Keratinocyte (primary cell): ENCODE results near the gene P2RX3. TPM values are rescaled to one million over a fixed set of nuclear protein-coding genes. Genes with fewer than 3 reads are reported as not detected.
A peak's percentile ranks its signal among the peaks of the same experiment; 100 is the strongest.

Experiments used
- DNase-seq: peaks from one replicate; pipeline ENCODE4 v3.0.0-alpha.2; 2011; ENCODE audit warnings: low read depth, missing footprints, low spot score
- FAIRE-seq: peaks from 2 replicates; lab custom pipeline; 2011; peaks lifted over from hg19 to GRCh38; lab: Jason Lieb, UNC
- H2AFZ ChIP-seq: 2 replicates; pipeline ENCODE4 v1.6.0; 2012; ENCODE audit warnings: low read length, control low read depth, inconsistent platforms; ENCODE audit not compliant: control insufficient read depth
- H3K27ac ChIP-seq: 2 replicates; pipeline ENCODE4 v1.5.1; 2011; ENCODE audit warnings: low read length; ENCODE audit not compliant: control insufficient read depth, insufficient read depth
- H3K27me3 ChIP-seq: 3 replicates; pipeline ENCODE4 v1.6.0; 2011; ENCODE audit warnings: low read length; ENCODE audit not compliant: control insufficient read depth, insufficient read depth; ENCODE audit errors: extremely low read depth
- H3K36me3 ChIP-seq, 2 experiments: 2 replicates in 1 of 2; 3 replicates in 1 of 2; pipeline ENCODE4 v1.5.1; 2011; ENCODE audit warnings: low read length in 2 of 2, mild to moderate bottlenecking in 1 of 2; ENCODE audit not compliant: control insufficient read depth in 2 of 2, insufficient read depth in 2 of 2; ENCODE audit errors: extremely low read depth in 1 of 2
- H3K4me1 ChIP-seq: 3 replicates; pipeline ENCODE4 v1.5.1; 2011; ENCODE audit warnings: low read length; ENCODE audit not compliant: control insufficient read depth, insufficient read depth; ENCODE audit errors: extremely low read depth
- H3K4me2 ChIP-seq: 3 replicates; pipeline ENCODE4 v1.6.0; 2011; ENCODE audit warnings: low read depth, low read length; ENCODE audit not compliant: control insufficient read depth, insufficient read depth; ENCODE audit errors: extremely low read depth
- H3K4me3 ChIP-seq, 3 experiments: fragments of 200-600 bp in 1 of 3; sonication (generic) in 1 of 3; 2 replicates in 2 of 3; 3 replicates in 1 of 3; pipeline ENCODE4 v1.5.1; 2011 to 2016; ENCODE audit warnings: low read length in 3 of 3, mild to moderate bottlenecking in 3 of 3, control low read depth in 2 of 3, inconsistent platforms in 1 of 3, low read depth in 1 of 3, mixed read lengths in 1 of 3, mixed run types in 1 of 3, moderate library complexity in 1 of 3; ENCODE audit not compliant: control insufficient read depth in 2 of 3, insufficient read depth in 2 of 3; ENCODE audit errors: extremely low read depth in 1 of 3
- H3K79me2 ChIP-seq: 2 replicates; pipeline ENCODE4 v1.6.0; 2012; ENCODE audit warnings: low read length; ENCODE audit not compliant: control insufficient read depth, insufficient read depth
- H3K9ac ChIP-seq: 3 replicates; pipeline ENCODE4 v1.6.0; 2011; ENCODE audit warnings: low read length; ENCODE audit not compliant: control insufficient read depth, insufficient read depth; ENCODE audit errors: extremely low read depth
- H3K9me1 ChIP-seq: 3 replicates; pipeline ENCODE4 v1.6.0; 2011; ENCODE audit warnings: low read length; ENCODE audit not compliant: control insufficient read depth, insufficient read depth; ENCODE audit errors: extremely low read depth
- H3K9me3 ChIP-seq: 2 replicates; pipeline ENCODE4 v1.5.1; 2012; ENCODE audit warnings: low read depth, low read length; ENCODE audit not compliant: control insufficient read depth
- H4K20me1 ChIP-seq: 3 replicates; pipeline ENCODE4 v1.6.0; 2011; ENCODE audit warnings: low read length; ENCODE audit not compliant: control insufficient read depth, insufficient read depth; ENCODE audit errors: extremely low read depth
- EZH2 ChIP-seq: IDR thresholded peaks from one replicate; pipeline ENCODE4 v1.6.1; 2012; ENCODE audit warnings: inconsistent platforms, mild to moderate bottlenecking, low read length, moderate library complexity
- dilution Hi-C: fragments of 300-500 bp; cut with MboI; formaldehyde crosslinking; loops from one replicate; pipeline ENCODE4 v1.7.0; 2020; ENCODE audit warnings: low sequenced_read_pairs; ENCODE audit not compliant: extremely low pct_ligation_motif_present
- polyA plus RNA-seq, 5 experiments: library from polyadenylated mRNA; depleted of rRNA in 3 of 5; stranded (reverse) in 3 of 5; stranded (forward) in 1 of 5; unstranded in 1 of 5; fragments of >200 nt; gene quantifications; 1 replicate in 1 of 5; 2 replicates in 3 of 5; 3 replicates in 1 of 5; pipeline versions ENCODE4 v1.2.1 to v1.2.3, GENCODE V29; 2011 to 2012; ENCODE audit warnings: missing spikeins in 2 of 5, low read depth in 1 of 5, low replicate concordance in 1 of 5
- TF ChIP-seq, protein P1 (sequence below), 3 experiments: IDR thresholded peaks in 1 of 3; conservative IDR thresholded peaks in 1 of 3; optimal IDR thresholded peaks in 1 of 3; 2 replicates in 2 of 3; 3 replicates in 1 of 3; pipeline versions ENCODE3 to v1.5.1; 2011; ENCODE audit warnings: low read length in 3 of 3, mild to moderate bottlenecking in 3 of 3, moderate library complexity in 2 of 3, control low read depth in 1 of 3, inconsistent platforms in 1 of 3; ENCODE audit not compliant: insufficient read depth in 2 of 3; ENCODE audit errors: extremely low read depth in 1 of 3

The P2RX3 gene
- polyA plus RNA-seq, 1 donor (not counting 4 experiments of a cell fraction or from before 2014, with no cell fraction given), result not detected

DNA sequence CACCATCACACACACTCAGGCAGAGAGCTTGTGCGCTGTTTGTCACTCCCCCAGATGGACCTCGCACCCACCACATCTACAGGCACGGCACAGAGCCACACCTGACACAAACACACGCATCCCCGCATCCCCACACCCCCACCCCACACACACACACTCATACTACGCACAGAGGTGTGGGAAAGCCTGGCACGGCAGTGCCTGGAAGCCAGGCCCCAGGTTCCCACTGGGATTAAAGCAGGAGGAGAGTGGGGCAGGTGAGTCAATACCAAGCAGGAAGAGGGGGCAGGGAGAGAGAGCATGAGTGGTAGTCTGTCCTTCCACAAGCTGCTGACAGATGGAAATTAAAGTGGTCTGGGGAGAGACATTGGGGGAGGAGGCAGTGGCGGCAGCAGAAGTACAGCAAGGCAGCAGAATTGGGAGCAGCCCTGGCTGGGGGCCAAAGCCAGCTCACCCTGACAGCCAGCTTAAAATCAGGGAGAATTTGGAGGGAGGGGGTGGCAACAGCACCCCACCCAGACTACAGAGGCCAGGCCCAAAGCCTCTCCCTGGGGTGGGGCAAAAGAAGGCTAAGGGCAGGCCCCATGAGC, 34.1 kb upstream of the P2RX3 start:
- Histone ChIP-seq H3K9ac (peak overlapping the region; percentile 66), H3K79me2 (peaks cover 57% of the 10 kb centered on the region), H3K4me1 (peaks cover 56% of the 10 kb centered on the region), H4K20me1 (peaks cover 6% of the 10 kb centered on the region), H3K4me2 (peak overlapping the region; percentile 46), H3K4me3 (peak overlapping the region in 1 of 3 experiments; percentile 4), H3K27ac (peak overlapping the region; percentile 65), H3K36me3 (peaks cover 65 to 73% of the 10 kb centered on the region in 2 experiments), H2AFZ (no peak overlapping the region), H3K9me3 (no peaks in the 10 kb centered on the region), H3K9me1 (peaks cover 3% of the 10 kb centered on the region), H3K27me3 (no peaks in the 10 kb centered on the region)
- dilution Hi-C loops, result no loop called here
- no peak for TF ChIP-seq EZH2
- TF ChIP-seq, protein P1, sequence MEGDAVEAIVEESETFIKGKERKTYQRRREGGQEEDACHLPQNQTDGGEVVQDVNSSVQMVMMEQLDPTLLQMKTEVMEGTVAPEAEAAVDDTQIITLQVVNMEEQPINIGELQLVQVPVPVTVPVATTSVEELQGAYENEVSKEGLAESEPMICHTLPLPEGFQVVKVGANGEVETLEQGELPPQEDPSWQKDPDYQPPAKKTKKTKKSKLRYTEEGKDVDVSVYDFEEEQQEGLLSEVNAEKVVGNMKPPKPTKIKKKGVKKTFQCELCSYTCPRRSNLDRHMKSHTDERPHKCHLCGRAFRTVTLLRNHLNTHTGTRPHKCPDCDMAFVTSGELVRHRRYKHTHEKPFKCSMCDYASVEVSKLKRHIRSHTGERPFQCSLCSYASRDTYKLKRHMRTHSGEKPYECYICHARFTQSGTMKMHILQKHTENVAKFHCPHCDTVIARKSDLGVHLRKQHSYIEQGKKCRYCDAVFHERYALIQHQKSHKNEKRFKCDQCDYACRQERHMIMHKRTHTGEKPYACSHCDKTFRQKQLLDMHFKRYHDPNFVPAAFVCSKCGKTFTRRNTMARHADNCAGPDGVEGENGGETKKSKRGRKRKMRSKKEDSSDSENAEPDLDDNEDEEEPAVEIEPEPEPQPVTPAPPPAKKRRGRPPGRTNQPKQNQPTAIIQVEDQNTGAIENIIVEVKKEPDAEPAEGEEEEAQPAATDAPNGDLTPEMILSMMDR (optimal IDR thresholded peaks at IDR 0.05 in 1 of 3, IDR thresholded peaks at IDR 0.05 in 1 of 3, conservative IDR thresholded peaks at IDR 0.05 in 1 of 3; ENCODE audit: extremely low read depth in 1 of 3, insufficient read depth in 2 of 3, low read length in 3 of 3), result no peak
- DNase-seq (no peak), FAIRE-seq (peak; percentile 74)

DNA sequence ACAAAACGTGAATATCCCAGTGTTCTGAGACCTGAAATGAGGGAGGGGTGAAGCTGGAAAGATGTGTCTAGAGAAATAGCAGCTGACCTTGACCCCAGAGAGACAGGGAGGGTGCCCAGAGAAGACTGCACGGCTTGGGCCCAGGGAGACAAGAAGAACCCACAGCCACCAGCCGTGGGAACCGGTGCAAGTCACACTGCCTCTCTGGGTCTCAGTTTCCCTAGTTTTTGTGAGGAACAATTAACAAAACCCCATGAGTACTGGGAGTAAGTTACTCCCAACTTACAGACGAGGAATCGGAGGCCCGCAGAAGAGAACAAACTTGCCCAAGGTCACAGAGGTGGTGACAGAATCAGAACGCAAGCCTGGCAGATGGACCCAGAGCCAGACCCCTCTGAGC, 32.6 kb upstream of the P2RX3 start:
- Histone ChIP-seq H3K9me1 (peaks cover 5% of the 10 kb centered on the region), H3K4me3 (no peak overlapping the region), H3K4me2 (peak overlapping the region; percentile 27), H3K36me3 (peaks cover 66 to 73% of the 10 kb centered on the region in 2 experiments), H3K4me1 (peaks cover 70% of the 10 kb centered on the region), H2AFZ (no peak overlapping the region), H4K20me1 (peaks cover 8% of the 10 kb centered on the region), H3K9ac (peak overlapping the region; percentile 66), H3K79me2 (peaks cover 69% of the 10 kb centered on the region), H3K27me3 (no peaks in the 10 kb centered on the region), H3K27ac (peak overlapping the region; percentile 65), H3K9me3 (no peaks in the 10 kb centered on the region)
- TF ChIP-seq, protein P1 (optimal IDR thresholded peaks at IDR 0.05 in 1 of 3, IDR thresholded peaks at IDR 0.05 in 1 of 3, conservative IDR thresholded peaks at IDR 0.05 in 1 of 3; ENCODE audit: extremely low read depth in 1 of 3, insufficient read depth in 2 of 3, low read length in 3 of 3), result no peak
- DNase-seq, result no peak
- dilution Hi-C loops, result no loop called here
- FAIRE-seq, result no peak
